ENCODE measurements around the gene OXSR1.
"Not testable (repeated sequence)": the region's sequence is repeated elsewhere in the genome, so short reads cannot be mapped to it uniquely, and the experiment has no call there.

The OXSR1 gene

DNA sequence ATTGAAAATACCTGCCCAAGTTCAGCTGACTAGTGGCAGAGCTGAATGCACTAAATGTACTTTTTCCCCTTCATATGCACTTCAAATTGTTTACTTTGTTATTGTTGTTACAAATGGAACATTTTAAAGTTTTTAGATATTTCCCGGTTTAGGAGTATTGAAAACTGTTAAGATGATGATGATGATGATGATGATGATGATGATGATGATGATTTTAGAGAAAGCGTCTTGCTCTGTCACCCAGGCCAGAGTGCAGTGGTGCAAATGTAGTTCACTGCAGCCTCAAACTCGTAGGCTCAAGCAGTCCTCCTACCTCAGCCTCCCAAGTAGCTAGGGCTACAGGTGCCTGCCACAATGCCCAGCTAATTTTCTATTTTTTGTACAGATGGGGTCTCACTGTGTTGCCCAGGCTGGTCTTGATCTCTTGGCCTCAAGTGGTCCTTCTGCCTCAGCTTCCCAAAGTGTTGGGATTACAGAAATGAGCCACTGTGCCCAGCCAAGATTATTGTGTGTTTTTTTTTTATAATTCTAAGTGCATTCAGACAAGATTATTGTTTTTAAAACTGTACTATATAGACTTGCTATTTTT is 54.4 kb downstream of the OXSR1 start:
- DNase-seq, result no peak

DNA sequence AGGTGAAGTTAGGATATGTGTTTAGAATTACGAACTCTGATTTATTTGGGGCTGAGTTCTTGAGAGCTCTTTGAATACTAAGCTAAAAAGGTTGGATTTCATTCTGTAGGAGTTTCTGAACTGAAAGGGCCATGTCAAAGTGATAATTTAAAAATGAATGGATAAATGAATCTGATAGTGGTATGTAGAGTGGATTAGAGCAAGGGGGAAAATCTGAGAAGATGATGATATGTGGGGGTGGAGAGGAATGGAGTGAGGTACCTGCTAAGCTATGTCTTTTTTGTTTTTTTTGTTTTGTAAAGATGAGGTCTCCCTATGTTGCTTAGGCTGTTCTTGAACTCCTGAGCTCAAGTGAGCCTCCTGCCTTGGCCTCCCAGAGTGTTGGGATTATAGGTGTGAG is 55.7 kb downstream of the OXSR1 start:
- DNase-seq, result no peak

DNA sequence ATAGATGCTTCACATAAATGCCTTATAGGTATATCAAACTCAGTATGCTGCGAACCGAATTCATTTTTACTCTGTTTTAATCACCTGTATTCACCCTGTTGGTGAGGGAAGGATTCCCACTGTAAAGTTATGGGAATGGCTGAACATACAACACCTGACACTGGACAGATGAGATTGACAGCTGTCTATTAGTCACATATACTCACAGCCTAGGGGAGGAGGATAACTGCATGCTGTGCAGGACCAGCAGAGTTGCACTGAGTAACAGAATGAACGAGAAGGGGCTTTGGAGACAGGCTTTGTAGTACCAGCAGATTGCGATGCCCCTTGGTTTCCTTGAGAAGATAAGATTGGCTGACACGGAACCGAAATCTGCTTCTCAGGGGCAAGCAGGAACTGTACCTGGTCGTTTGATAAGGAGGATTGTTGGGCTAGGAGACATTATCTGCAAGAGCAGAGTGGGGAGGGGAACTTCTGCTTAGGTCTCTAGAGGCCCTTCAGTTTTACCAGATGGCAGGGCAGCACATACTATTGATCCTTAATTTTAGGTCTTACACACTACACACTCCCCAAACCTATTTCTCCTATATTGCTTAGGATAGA is 56.8 kb downstream of the OXSR1 start:
- no peak for DNase-seq

DNA sequence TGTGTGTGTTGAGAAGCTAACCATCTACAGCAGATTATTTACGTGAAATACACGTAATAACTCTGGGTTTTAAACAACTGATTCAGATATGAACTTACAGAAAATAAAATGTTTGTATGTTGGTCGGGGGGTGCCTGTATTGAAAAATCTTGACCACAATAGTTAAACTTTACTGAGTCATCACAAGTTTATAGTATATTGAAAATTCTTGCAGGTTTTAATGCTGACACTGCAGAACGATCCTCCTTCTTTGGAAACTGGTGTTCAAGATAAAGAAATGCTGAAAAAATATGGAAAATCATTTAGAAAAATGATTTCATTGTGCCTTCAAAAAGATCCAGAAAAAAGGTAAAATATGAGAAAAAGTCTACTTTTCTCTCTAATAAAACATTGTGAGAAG is 59.0 kb downstream of the OXSR1 start:
- DNase-seq, result no peak

DNA sequence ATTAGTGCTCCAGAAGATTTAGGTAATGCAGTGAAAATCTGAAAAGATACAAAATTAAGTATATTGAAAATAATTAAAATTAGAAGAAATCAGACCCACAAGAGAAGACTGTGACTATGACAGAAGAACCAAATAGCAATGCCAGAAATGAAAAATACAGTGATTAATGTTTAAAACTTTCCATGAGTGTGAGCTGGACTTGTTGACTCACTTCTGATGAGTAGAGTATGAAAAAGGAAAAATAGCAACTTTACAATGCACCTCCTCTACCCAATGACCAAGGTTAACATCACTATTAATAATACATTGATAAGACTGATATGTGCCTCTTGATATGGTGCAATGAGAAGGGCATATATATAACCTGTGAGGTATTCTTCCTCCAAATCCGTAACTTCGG is 60.9 kb downstream of the OXSR1 start:
- DNase-seq, result no peak

DNA sequence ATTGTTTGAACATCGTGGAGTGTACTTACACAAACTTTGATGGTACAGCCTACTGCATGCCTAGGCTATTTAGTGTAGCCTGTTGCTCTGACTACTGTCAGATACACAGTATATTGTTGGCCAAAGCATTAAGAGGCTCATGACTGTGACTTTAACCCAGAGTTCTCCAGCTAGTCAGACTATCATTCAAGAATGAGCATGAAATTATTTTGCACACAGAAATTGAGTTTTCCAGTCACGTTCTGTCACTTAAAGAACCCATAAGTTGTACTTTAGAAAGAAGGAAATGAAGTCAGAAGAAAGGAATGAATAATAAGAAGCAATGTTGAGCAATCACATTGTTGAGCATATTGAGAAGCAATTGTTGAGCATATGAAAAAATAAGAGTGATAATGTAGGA is 62.7 kb downstream of the OXSR1 start:
- no peak for DNase-seq

DNA sequence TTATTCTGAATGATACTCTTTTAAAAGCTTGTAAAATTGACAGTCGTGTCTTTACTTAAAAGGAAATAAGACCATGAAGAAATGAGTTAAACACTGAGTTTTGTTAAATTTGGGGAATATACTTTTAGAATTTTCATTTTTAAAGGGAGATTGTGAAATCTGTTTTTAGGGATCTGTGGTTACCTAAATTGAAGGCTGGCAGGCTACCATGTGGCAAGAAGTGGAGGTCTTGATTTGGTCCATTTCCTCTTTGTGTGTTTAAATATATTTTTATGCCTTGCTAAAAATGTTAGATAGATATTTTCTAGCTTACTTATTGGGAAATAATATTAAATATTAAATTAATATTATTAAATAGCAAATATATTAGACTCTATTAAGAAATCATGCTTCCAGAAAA is 63.7 kb downstream of the OXSR1 start:
- no peak for DNase-seq

DNA sequence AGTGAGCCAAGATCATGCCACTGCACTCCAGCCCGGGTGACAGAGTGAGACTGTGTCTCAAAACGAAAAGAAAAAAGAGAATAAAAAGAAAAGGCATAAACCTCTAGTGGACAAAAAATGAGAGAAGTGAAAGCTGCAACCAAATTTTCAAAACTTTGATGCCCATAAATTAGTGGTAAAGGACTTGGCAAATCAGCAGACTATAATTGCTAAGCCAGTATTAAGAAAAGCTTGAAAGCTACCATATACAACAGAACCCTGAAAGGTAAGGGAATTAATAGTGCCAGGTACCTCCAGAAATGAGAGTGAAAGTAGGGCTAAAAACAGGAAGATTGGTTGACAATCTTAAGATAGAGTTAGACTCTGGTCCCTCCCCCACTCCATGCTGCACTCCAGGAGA is 67.4 kb downstream of the OXSR1 start:
- no peak for DNase-seq

DNA sequence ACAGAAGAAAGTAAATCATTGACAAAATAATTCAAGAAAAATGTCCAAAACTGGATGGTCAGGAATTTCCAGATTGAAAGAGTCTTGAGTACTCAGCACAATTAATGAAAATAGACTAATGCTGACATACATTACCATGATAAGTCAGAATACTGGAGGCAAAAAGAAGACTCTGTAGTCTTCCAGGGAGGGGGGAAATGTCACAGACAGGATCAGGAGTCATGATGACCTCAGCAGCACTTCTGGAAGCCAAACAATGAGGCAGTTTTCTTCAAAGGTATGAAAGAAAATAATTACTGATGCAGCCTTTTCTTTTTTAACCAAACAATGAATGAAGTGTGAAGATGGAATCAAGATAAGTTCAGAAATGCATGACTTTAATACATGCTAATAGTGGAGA is 70.1 kb downstream of the OXSR1 start:
- DNase-seq, result no peak

DNA sequence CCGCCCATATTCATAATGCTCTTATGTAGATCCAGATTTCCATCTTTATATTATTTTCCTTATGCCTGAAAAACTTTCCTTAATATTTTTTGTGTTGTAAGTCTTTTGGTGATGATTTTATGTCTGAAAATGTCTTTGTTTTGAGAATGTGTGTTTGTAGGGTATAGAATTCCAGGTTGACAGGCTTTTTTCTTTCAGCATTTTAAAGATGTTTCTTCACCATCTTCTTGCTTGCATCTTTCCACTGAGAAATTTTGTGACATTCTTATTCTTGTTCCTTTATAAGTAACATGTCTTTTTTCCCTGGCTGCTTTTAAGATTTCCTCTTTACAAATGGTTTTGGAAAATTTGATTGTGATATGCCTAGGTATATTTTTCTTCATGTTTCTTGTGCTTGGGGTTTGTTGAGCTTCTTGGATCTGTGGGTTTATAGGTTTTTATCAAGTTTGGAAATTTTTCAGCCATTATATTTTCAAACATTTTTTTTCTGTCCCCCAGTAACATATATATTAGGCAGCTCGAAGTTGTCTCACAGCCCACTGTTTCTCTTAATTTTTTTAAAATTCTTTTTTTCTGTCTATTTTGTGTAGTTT is 73.2 kb downstream of the OXSR1 start:
- DNase-seq, result no peak

DNA sequence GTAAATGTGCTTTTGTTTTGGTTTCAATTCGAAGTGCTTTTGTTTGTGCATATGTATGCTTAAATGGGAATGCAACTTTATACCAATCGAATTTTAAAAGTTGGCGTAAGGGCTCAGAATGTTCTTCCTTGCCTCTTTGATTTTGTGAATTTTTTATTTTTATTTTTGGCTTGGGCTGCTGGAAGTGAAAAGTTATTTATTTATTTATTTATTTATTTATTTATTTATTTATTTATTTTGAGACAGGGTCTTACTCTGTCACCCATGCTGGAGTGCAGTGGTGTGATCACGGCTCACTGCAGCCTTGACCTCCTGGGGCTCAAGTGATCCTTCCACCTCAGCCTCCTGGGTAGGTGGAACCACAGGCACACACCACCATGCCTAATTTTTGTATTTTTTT is 77.5 kb downstream of the OXSR1 start:
- not testable (repeated sequence) for DNase-seq

DNA sequence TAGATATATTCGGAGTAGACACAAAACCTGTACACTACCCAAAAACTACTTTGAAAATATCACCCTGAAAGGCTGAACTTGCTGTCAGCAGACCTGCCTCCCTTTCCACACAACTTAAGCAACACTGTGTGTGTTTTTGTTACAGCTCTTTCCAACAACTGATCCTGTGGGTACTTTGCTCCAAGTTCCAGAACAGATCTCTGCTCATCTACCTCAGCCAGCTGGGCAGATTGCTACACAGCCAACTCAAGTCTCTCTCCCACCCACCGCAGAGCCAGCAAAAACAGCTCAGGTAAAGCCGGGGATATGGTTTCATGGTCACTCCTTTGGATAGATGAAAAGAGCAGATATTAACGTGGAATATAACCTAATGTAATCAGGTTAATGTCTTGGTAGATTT is 80.6 kb downstream of the OXSR1 start:
- no peak for DNase-seq

DNA sequence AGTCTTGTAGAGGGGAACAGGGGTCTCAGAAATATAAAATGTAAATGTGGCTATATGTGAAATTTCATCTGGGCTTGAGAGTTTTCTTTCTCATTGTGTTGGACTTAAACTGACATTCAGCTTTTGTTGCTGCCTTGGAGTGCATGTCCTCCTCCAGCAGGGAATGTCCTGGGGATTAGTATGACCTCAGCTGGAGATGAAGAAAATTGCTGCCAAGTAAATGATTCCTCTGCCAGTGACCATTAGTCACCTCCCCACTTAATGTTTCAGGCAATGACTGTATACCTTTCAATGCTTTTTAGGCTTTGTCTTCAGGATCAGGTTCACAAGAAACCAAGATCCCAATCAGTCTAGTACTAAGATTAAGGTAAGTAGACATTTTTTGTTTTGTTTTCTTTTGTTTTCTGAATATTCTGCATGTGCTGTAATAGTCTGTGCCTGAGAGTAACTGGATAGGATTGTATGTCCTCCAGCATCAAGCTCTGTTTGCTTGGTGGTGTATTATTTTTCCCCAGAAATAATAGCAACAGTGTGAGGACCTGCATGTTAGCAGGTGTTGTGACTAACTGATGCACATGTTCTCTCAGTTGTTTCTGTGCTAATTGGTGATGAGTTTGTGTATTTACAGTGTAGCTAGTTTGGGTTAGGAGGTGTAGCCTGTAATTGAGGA is 82.2 kb downstream of the OXSR1 start:
- peak in 1 of 56 donors; percentile 3 for DNase-seq

DNA sequence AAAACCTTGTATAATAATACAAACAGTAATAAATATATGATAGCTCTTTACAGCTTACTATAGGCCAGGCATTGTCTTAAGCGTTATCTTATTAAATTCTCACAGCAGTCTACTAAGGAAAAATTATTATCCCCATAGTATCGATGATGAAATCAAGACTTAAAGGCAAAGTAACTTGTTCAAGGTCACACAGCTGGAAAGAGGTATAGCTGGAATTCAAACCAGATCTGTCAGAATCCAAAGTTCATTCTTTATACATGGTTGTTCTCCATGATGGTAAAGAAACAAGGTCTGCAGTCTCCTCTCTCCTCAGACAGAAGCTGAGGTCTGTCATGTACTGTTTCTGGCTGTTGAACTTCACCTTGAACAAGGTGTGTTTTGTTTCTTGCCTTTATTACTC is 84.9 kb downstream of the OXSR1 start:
- no peak for DNase-seq

DNA sequence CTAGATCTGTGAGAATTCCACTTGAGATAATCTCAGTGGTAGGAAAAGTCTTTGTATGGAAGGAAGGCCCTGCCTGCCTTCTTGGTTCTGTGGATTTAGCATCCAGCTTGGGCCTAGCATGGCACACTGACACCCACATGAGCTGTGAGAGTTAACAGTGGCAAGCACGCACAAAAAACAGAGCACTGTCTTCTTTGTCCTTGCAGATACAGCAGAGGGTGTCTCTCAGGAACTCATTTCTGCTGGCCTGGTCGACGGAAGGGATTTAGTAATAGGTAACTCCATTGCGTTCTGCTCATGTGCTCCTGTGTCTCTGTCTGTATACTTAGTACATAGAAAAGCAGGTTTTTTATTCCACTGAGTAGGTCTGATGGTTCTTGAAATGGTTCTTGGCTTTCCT is 85.9 kb downstream of the OXSR1 start:
- DNase-seq, result no peak

DNA sequence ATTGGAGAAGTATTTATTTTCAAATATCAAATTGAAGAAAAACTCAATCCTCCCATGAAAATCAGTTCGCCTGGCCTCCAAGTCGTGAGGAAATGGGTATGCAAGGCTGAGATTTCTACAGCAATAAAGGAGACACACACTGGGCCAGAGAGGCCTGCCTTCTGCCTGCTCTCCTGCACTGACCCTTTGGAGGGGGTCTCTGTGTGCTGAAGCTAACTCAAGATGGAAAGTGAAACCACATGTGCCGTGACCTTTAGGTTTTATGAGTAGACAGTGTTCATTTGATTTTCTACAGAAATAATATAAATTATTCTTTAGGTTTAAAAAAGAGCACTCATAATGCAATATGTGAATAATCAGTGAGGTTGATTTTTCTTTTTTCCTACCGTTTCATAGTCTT is 88.4 kb downstream of the OXSR1 start:
- DNase-seq, result no peak

DNA sequence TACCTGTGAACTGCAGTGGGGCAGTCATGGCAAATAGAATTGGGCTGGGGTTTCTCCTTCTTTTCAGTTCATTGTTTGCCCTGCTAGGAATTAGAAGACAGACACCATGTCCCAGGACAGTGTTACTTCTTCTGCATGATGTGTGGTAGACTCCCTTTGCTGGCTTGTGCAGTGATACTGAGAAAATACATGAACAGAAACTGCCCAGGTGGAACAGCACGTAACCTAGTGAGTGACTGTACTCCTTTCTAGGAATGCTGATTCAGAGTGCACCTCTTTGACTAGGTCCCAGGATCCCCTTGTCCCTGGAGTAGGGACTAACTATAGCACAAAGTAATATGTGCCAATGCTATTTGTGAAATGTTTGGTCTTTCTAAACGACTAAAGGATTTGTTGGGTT is 89.5 kb downstream of the OXSR1 start:
- DNase-seq, result no peak

DNA sequence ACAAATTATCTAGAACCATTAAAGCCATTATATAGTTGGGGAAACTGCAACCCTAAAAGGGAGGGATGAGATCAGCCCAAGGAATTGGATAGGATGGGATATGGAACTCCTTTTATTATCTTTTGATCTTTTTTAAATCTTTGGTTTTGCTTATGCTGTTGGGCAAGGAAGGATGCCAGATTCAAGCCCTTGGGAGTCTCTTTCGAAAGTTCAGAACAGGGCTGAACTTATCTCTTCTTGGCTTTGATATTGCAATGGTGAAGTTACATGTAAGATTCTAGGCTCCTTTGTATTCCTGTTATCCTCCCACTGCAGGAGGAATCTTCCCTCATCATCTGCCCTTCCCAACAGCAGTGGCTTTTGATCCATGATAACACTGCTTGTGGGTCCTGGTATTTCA is 90.3 kb downstream of the OXSR1 start:
- DNase-seq, result no peak

DNA sequence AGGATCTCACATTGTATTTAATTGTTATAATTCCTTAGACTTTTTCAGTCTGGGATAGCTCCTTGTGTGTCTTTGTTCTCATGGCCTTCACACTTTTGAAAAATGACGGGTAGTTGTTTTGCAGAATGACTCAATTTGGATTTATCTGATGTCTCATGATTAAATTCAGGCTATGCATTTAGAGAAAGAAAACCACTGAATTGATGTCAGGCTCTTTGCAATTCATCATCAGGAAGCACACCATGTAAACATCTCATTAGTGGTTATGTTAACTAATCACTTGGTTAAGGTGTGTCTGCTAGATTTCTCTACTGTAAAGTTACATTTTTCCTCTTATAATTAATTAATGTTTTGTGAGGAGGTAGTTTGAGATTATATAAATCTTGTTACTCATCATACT is 92.2 kb downstream of the OXSR1 start:
- DNase-seq, result no peak

DNA sequence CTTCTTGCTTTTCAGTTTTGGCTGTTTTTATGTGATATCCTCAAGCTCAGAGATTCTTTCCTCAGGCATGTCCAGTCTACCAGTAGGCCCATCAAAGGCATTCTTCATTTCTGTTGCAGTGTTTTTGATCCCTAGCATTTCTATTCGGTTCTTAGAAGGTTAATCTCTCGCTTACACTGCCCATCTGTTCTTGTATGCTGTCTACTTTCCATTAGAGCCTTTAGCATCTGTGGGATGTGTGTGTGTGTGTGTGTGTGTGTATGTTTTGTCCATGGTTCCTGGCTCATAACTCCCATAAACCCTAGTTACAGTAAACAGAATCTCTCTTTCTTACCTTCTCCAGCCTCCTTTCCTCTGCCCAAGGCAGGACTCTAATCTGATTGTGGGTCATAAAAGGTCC is 95.1 kb downstream of the OXSR1 start:
- no peak for DNase-seq

DNA sequence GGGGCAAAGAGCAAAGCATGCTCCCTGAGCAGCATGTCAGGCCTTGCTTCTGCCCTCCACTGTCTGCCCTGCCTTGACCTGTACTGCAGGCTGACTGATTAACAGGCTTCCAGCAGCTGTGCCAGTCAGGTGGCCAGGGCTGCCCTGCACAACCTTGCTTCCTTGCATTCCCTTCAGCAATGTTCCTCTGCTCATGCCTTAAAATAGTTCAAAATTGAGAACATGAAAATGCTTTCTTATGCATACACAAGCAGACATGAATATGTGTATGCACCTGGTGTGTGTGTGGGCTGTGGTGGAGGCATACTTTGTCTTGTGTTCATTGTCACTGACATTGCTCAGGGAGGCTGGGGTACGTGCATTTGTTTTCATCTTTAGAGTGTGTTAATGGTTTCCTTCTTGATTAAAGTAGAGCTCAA is 99.0 kb downstream of the OXSR1 start:
- DNase-seq, result no peak

DNA sequence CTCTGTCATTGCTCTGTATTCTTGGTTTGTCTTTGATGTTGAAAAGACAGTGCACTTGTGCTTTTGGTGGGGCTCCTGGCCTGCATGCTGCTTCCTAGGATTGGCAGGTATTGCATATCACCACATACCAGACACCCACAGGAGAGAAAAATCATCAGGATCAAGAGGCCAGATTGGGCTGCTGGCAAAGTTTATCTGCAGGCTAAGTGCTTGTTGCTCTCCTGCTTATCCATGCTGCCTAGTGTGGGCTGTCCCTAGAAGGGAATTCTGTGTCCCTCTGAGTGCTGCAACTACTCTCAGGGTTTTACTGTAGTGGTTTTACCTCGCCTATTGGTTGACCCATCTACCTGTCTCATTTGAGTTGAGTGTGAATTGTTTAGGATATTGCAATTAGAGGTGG is 99.4 kb downstream of the OXSR1 start:
- DNase-seq, result no peak

Data from amygdala (tissue), 56 donors.